Measurements from ENCODE around the gene KRT15. TPM values are rescaled to one million over a fixed set of nuclear protein-coding genes. Genes with fewer than 3 reads are reported as not detected.

Gene KRT15
- total RNA-seq, 2 experiments from 2014 or later, result not detected

DNA sequence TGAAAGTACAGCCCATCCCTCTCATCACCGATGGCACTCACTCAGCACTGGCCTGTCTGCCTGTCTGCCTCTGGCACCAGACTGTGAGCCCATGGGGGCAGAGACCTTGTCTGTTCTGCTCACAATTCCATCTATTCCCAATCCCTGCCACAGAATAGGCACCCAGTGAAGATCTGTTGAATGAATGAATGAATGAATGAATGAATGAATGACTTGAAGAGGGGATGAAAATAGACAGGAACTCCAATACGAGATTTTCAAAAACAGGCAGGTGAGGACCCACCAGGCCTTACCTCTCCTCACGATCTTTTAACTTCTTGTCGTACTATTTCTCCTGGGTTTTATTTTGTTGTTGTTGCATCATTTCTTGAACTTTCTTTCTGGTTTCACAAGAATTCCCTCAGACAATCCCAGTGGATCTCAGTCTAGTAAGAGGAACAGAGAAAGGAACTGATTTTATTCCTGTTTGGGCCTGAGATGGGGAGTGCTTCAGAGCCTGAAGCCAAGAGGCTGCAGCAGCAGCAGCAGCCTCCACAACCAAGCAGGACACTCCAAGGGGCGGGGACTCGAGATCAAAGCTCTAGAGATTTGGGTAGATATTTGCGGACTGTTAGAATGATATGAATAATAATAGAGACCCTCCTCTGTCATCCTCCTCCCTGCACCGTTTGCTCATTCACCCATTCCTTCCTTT is 35.4 kb upstream of the KRT15 start:
- POLR2A ChIA-PET, result no interaction called here
- Histone ChIP-seq H3K4me3 (ENCODE audit: low read depth, low read length, poor library complexity, severe bottlenecking) (no peak overlapping the region), H2AFZ (ENCODE audit: low read length) (no peak overlapping the region), H3K36me3 (ENCODE audit: insufficient read depth, low read length) (no peaks in the 10 kb centered on the region), H4K20me1 (ENCODE audit: insufficient read depth, low read length) (no peaks in the 10 kb centered on the region), H3K79me2 (ENCODE audit: insufficient read depth, low read depth, low read length) (no peaks in the 10 kb centered on the region), H3K4me2 (ENCODE audit: low read length) (no peak overlapping the region), H3K27ac (ENCODE audit: low read depth, low read length, poor library complexity, severe bottlenecking) (no peak overlapping the region), H3K4me1 (ENCODE audit: insufficient read depth, low read length, poor library complexity, severe bottlenecking) (no peaks in the 10 kb centered on the region), H3K9me2 (ENCODE audit: insufficient read depth, low read length) (no peaks in the 10 kb centered on the region), H3K9me3 (ENCODE audit: low read length) (no peaks in the 10 kb centered on the region)
- CTCF ChIA-PET (ENCODE audit: unreplicated experiment), result no interaction called here
- intact Hi-C loops (cut with micrococcal nuclease; ENCODE audit: unreplicated experiment), result no loop called here
- no peak for DNase-seq (ENCODE audit: low spot score)
- BruUV-seq (replicated peaks), result no TSS peak
- TF ChIP-seq EZH2phosphoT487 (IDR thresholded peaks at IDR 0.05; ENCODE audit: borderline replicate concordance, low read depth, low read length) (no peak), CTCF (conservative IDR thresholded peaks at IDR 0.05; ENCODE audit: low read length) (no peak)

- POLR2A ChIA-PET, result no interaction called here
- no peak overlapping the region for H3K27ac ChIP-seq (ENCODE audit: low read depth, low read length, poor library complexity, severe bottlenecking)
- TF ChIP-seq EZH2phosphoT487 (IDR thresholded peaks at IDR 0.05; ENCODE audit: borderline replicate concordance, low read depth, low read length) (no peak), CTCF (conservative IDR thresholded peaks at IDR 0.05; ENCODE audit: low read length) (no peak)
- no peaks in the 10 kb centered on the region for H3K4me1 ChIP-seq (ENCODE audit: insufficient read depth, low read length, poor library complexity, severe bottlenecking)
- H3K4me2 ChIP-seq (ENCODE audit: low read length), result no peak overlapping the region
- no TSS peak for BruUV-seq (replicated peaks)
- H3K9me2 ChIP-seq (ENCODE audit: insufficient read depth, low read length), result no peaks in the 10 kb centered on the region
- no peak overlapping the region for H3K4me3 ChIP-seq (ENCODE audit: low read depth, low read length, poor library complexity, severe bottlenecking)
- H3K79me2 ChIP-seq (ENCODE audit: insufficient read depth, low read depth, low read length), result no peaks in the 10 kb centered on the region
- no peaks in the 10 kb centered on the region for H3K9me3 ChIP-seq (ENCODE audit: low read length)
- DNase-seq (ENCODE audit: low spot score), result no peak
- H2AFZ ChIP-seq (ENCODE audit: low read length), result no peak overlapping the region
- H4K20me1 ChIP-seq (ENCODE audit: insufficient read depth, low read length), result no peaks in the 10 kb centered on the region
- H3K36me3 ChIP-seq (ENCODE audit: insufficient read depth, low read length), result no peaks in the 10 kb centered on the region
- CTCF ChIA-PET (ENCODE audit: unreplicated experiment), result no interaction called here
- intact Hi-C loops (cut with micrococcal nuclease; ENCODE audit: unreplicated experiment), result no loop called here
Observed at GRCh38 chr17:41553176-41553575, 34.5 kb upstream of the KRT15 start.

- intact Hi-C loops (cut with micrococcal nuclease; ENCODE audit: unreplicated experiment), result no loop called here
- no peaks in the 10 kb centered on the region for H4K20me1 ChIP-seq (ENCODE audit: insufficient read depth, low read length)
- H3K4me2 ChIP-seq (ENCODE audit: low read length), result no peak overlapping the region
- H2AFZ ChIP-seq (ENCODE audit: low read length), result no peak overlapping the region
- no peak overlapping the region for H3K4me3 ChIP-seq (ENCODE audit: low read depth, low read length, poor library complexity, severe bottlenecking)
- no TSS peak for BruUV-seq (replicated peaks)
- no peaks in the 10 kb centered on the region for H3K9me3 ChIP-seq (ENCODE audit: low read length)
- no peak overlapping the region for H3K27ac ChIP-seq (ENCODE audit: low read depth, low read length, poor library complexity, severe bottlenecking)
- no peaks in the 10 kb centered on the region for H3K36me3 ChIP-seq (ENCODE audit: insufficient read depth, low read length)
- CTCF ChIA-PET (ENCODE audit: unreplicated experiment), result no interaction called here
- DNase-seq (ENCODE audit: low spot score), result no peak
- H3K4me1 ChIP-seq (ENCODE audit: insufficient read depth, low read length, poor library complexity, severe bottlenecking), result no peaks in the 10 kb centered on the region
- POLR2A ChIA-PET, result no interaction called here
- TF ChIP-seq CTCF (conservative IDR thresholded peaks at IDR 0.05; ENCODE audit: low read length) (no peak), EZH2phosphoT487 (IDR thresholded peaks at IDR 0.05; ENCODE audit: borderline replicate concordance, low read depth, low read length) (no peak)
- H3K9me2 ChIP-seq (ENCODE audit: insufficient read depth, low read length), result no peaks in the 10 kb centered on the region
- H3K79me2 ChIP-seq (ENCODE audit: insufficient read depth, low read depth, low read length), result no peaks in the 10 kb centered on the region
Observed at GRCh38 chr17:41552455-41552854, 33.8 kb upstream of the KRT15 start.

Measured in OCI-LY7 (cell line).